Measurements from ENCODE around the gene UBL5. TPM values are rescaled to one million over a fixed set of nuclear protein-coding genes. Genes with fewer than 3 reads are reported as not detected.

Gene UBL5
- polyA plus RNA-seq, 1 of the 3 experiments (the other 2 are of a cell fraction), result 2,602 TPM

DNA sequence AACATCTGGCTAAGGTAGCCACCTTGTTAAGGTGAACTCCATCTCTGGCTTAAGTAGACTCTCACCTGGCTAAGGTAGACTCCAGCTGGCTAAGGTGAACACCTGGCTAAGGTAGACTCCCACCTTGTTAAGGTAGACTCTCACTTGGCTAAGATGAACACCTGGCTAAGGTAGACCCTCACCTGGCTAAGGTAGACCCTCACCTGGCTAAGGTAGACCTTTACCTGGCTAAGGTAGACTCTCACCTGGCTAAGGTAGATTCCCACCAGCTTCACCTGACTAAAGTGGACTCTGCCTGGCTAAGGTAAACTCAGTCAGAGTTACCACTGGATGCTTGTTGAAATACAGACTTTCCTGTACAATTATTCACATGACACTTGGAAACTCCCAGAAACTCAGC lies 31.0 kb downstream of the UBL5 start:
- no peak overlapping the region for H3K27ac ChIP-seq (ENCODE audit: low read depth in 2 of 2, low read length in 1 of 2)
- POLR2A ChIA-PET, result no interaction called here
- TF ChIP-seq MXI1 (IDR thresholded peaks at IDR 0.05; ENCODE audit: low read depth, low read length), result no peak
- TF ChIP-seq, protein P1, sequence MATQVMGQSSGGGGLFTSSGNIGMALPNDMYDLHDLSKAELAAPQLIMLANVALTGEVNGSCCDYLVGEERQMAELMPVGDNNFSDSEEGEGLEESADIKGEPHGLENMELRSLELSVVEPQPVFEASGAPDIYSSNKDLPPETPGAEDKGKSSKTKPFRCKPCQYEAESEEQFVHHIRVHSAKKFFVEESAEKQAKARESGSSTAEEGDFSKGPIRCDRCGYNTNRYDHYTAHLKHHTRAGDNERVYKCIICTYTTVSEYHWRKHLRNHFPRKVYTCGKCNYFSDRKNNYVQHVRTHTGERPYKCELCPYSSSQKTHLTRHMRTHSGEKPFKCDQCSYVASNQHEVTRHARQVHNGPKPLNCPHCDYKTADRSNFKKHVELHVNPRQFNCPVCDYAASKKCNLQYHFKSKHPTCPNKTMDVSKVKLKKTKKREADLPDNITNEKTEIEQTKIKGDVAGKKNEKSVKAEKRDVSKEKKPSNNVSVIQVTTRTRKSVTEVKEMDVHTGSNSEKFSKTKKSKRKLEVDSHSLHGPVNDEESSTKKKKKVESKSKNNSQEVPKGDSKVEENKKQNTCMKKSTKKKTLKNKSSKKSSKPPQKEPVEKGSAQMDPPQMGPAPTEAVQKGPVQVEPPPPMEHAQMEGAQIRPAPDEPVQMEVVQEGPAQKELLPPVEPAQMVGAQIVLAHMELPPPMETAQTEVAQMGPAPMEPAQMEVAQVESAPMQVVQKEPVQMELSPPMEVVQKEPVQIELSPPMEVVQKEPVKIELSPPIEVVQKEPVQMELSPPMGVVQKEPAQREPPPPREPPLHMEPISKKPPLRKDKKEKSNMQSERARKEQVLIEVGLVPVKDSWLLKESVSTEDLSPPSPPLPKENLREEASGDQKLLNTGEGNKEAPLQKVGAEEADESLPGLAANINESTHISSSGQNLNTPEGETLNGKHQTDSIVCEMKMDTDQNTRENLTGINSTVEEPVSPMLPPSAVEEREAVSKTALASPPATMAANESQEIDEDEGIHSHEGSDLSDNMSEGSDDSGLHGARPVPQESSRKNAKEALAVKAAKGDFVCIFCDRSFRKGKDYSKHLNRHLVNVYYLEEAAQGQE (IDR thresholded peaks at IDR 0.05; ENCODE audit: low read depth, low read length), result no peak
- TF ChIP-seq MEF2A (IDR thresholded peaks at IDR 0.05; ENCODE audit: borderline replicate concordance, low read depth), result no peak
- TF ChIP-seq EP300 (IDR thresholded peaks at IDR 0.05; ENCODE audit: borderline replicate concordance in 1 of 2, low read depth in 1 of 2, low read length in 1 of 2), result no peak
- TF ChIP-seq RAD21 (IDR thresholded peaks at IDR 0.05; ENCODE audit: low read length), result no peak
- TF ChIP-seq SIN3A (IDR thresholded peaks at IDR 0.05; ENCODE audit: borderline replicate concordance, low read depth, low read length), result no peak
- no peak for TF ChIP-seq JUND (IDR thresholded peaks at IDR 0.05)
- no peak for TF ChIP-seq RCOR1 (IDR thresholded peaks at IDR 0.05; ENCODE audit: low read length)
- TF ChIP-seq CTCF (IDR thresholded peaks at IDR 0.05), result no peak
- TF ChIP-seq, protein P2, sequence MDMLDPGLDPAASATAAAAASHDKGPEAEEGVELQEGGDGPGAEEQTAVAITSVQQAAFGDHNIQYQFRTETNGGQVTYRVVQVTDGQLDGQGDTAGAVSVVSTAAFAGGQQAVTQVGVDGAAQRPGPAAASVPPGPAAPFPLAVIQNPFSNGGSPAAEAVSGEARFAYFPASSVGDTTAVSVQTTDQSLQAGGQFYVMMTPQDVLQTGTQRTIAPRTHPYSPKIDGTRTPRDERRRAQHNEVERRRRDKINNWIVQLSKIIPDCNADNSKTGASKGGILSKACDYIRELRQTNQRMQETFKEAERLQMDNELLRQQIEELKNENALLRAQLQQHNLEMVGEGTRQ (IDR thresholded peaks at IDR 0.05; ENCODE audit: borderline replicate concordance, low read depth, low read length), result no peak
- TF ChIP-seq, protein P3, sequence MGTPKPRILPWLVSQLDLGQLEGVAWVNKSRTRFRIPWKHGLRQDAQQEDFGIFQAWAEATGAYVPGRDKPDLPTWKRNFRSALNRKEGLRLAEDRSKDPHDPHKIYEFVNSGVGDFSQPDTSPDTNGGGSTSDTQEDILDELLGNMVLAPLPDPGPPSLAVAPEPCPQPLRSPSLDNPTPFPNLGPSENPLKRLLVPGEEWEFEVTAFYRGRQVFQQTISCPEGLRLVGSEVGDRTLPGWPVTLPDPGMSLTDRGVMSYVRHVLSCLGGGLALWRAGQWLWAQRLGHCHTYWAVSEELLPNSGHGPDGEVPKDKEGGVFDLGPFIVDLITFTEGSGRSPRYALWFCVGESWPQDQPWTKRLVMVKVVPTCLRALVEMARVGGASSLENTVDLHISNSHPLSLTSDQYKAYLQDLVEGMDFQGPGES (IDR thresholded peaks at IDR 0.05; ENCODE audit: low read depth, low read length), result no peak
- TF ChIP-seq GABPA (IDR thresholded peaks at IDR 0.05; ENCODE audit: low read depth), result no peak
- TF ChIP-seq FOXM1 (IDR thresholded peaks at IDR 0.05; ENCODE audit: low read depth), result no peak
- no peak for TF ChIP-seq GATA2 (CRISPR knock-in tag; IDR thresholded peaks at IDR 0.05)
- no peak for TF ChIP-seq POLR2AphosphoS5 (IDR thresholded peaks at IDR 0.05; ENCODE audit: low read depth, low read length)
- no peak for TF ChIP-seq RXRA (IDR thresholded peaks at IDR 0.05; ENCODE audit: borderline replicate concordance, low read depth)
- no peak for TF ChIP-seq RFX5 (IDR thresholded peaks at IDR 0.05; ENCODE audit: low read length)
- no peak for TF ChIP-seq TEAD4 (IDR thresholded peaks at IDR 0.05; ENCODE audit: borderline replicate concordance, insufficient read depth)
- no peak for TF ChIP-seq ELF1 (IDR thresholded peaks at IDR 0.05)
- no peak for TF ChIP-seq TAF1 (IDR thresholded peaks at IDR 0.05; ENCODE audit: borderline replicate concordance, low read depth, low read length)
- H3K27me3 ChIP-seq (ENCODE audit: insufficient read depth), result no peaks in the 10 kb centered on the region
- H3K79me2 ChIP-seq (ENCODE audit: insufficient read depth), result no peaks in the 10 kb centered on the region
- H4K20me1 ChIP-seq (ENCODE audit: insufficient read depth), result no peaks in the 10 kb centered on the region
- H3K4me3 ChIP-seq (ENCODE audit: low read depth in 2 of 2, low read length in 1 of 2), result no peak overlapping the region
- no peak overlapping the region for H2AFZ ChIP-seq (ENCODE audit: low read depth)
- no peak overlapping the region for H3K4me2 ChIP-seq
- no peaks in the 10 kb centered on the region for H3K4me1 ChIP-seq (ENCODE audit: control insufficient read depth in 1 of 2, insufficient read depth in 2 of 2, low read depth in 1 of 2, low read length in 1 of 2)
- H3K9me3 ChIP-seq, result no peaks in the 10 kb centered on the region
- CTCF ChIA-PET, result interaction anchor here (1.3 to 2.1 kb wide), 4 partner anchors 9 to 21 kb away, joined by 3 to 6 read pairs (median 4); no protein-coding TSS in a partner anchor
- H3K9ac ChIP-seq, result no peak overlapping the region
- H3K9me2 ChIP-seq, result no peaks in the 10 kb centered on the region
- H3K36me3 ChIP-seq (replicated peaks in 1 of 2; ENCODE audit: control insufficient read depth in 1 of 2, insufficient read depth in 2 of 2, low read length in 1 of 2), result no peaks in the 10 kb centered on the region
- no peak for DNase-seq
- no peaks in the 10 kb centered on the region for H3F3A ChIP-seq (replicated peaks; ENCODE audit: insufficient read depth)
